ENCODE measurements around the gene PDE6A. TPM values are rescaled to one million over a fixed set of nuclear protein-coding genes. Genes with fewer than 3 reads are reported as not detected.

PDE6A gene
- total and polyA plus RNA-seq, 2 donors, result 0.01 to 0.05 TPM

DNA sequence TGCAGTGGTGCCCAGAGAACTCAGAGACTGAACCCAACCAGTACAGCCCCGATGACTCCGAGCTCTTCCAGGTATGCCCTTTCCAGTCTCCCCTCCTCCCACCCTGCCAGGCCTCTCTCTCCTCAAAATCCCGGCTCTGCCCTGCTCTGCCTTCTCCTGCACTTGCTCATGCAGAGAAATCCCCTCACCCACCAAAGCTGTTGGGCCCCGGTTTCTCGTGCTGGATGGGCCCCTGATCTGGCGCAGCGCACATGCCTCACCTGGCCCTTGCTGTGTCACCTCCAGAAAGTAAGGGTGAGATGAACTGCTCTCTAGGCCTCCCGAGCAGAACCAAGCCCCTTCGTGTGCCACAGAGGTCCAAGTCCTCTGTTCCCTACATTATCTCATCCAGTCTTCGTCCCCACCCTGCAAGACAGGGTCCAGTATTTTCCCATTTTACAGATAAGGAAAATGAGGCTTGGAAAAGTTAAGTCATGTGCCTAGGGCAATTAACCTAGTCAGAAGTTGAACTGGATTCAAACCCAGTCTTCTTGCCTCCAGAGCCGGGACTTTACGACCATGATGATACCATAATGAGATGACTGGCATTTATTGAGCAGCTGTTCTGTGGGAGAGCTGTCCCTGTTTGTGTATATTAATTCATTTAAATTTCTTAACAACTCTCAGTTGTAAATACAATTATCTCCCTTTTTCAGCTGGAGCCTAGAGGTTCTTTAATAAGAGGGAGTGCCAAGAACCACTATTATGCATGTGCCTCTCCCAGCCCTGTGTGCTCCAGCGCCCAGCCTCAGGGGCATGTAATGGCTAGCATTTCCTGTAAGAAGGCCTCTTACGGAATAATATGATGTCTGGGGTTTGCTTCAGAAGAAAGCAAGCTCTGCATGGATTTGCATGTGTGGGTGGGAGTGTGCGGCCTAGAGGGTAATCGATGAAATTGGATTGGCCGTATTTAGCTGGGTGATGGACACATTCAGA, 123.8 kb downstream of the PDE6A start:
- H3K36me3 ChIP-seq (ENCODE audit: insufficient read depth), result no peaks in the 10 kb centered on the region
- DNase-seq (ENCODE audit: extremely low spot score), result no peak
- no peak overlapping the region for H3K4me3 ChIP-seq (ENCODE audit: low read depth, low read length)
- no peaks in the 10 kb centered on the region for H3K4me1 ChIP-seq (ENCODE audit: insufficient read depth)
- WGBS, result 88% methylated on average over 17 of the region's 17 CpGs
- no peak overlapping the region for H3K27ac ChIP-seq (ENCODE audit: low read depth)

DNA sequence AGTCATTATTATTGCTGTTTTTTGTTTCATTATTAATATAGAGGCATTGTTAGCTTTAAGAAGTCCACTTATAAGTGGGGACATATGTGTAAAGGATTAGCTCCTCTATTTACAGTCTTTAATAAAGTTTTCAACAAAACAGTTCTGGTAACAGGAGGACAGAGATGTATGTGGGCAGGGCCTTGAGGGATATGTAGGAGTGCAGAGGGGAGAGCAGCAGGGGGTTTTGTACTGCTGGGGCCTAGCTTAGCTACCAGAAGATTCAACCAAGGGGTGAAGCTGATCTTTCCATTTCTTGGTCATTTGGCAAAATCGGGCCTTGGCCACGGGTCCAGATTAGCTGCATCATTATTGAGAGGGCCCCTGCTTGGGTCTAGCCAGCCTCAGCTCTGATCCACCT, 124.6 kb downstream of the PDE6A start:
- Histone ChIP-seq H3K4me1 (ENCODE audit: insufficient read depth) (no peaks in the 10 kb centered on the region), H3K36me3 (ENCODE audit: insufficient read depth) (no peaks in the 10 kb centered on the region), H3K4me3 (ENCODE audit: low read depth, low read length) (no peak overlapping the region), H3K27ac (ENCODE audit: low read depth) (no peak overlapping the region)
- DNase-seq (ENCODE audit: extremely low spot score), result no peak
- 78% methylated on average over 2 of the region's 2 CpGs for WGBS

DNA sequence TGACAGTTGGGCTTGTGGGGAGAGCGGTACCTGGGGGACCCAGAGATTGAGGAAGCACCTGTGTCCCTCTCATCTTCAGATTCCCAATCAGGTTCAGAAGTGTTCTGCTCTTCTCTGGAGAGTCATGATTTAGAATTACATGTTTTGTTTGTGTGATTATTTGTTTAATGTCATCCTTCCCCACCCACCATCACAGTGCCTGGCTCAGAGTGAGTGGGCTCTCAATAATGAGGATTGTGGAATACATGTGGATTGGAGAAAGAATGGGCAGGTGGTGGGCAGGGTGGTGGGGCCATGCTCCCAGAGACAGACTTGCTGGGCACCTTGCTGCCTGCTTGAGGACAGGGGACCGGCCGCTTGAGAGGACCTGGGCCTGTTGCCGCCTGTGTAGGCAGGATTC, 126.5 kb downstream of the PDE6A start:
- DNase-seq (ENCODE audit: extremely low spot score), result no peak
- no peak overlapping the region for H3K4me3 ChIP-seq (ENCODE audit: low read depth, low read length)
- H3K27ac ChIP-seq (ENCODE audit: low read depth), result no peak overlapping the region
- H3K4me1 ChIP-seq (ENCODE audit: insufficient read depth), result no peaks in the 10 kb centered on the region
- H3K36me3 ChIP-seq (ENCODE audit: insufficient read depth), result no peaks in the 10 kb centered on the region
- 97% methylated on average over 4 of the region's 4 CpGs for whole genome bisulfite sequencing

DNA sequence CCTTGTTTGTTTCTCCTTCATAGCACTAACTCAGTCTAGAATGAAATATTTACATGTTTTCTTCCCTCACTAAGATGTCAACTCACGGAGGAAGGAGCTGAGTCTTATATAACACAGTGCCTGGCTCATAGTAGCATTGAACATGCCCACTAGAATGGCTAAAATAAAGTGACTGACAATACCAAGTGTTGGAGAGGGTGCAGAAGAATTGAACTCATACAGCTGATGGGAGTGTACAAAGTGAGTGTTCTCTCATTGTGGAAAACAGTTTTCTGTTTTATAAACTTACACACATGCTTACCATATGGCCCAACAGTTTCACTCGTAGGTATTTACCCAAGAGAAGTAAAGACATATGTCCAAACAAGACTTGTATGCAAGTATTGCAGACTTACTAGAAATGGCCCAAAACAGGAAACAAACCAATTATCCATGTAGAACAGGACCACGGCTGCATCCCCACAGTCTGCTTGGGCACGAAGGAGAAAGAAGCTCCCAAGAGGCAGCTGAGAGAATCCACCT, 127.0 kb downstream of the PDE6A start:
- H3K4me3 ChIP-seq (ENCODE audit: low read depth, low read length), result no peak overlapping the region
- H3K27ac ChIP-seq (ENCODE audit: low read depth), result no peak overlapping the region
- WGBS, result 76% methylated on average over 4 of the region's 4 CpGs
- DNase-seq (ENCODE audit: extremely low spot score), result no peak
- H3K4me1 ChIP-seq (ENCODE audit: insufficient read depth), result no peaks in the 10 kb centered on the region
- no peaks in the 10 kb centered on the region for H3K36me3 ChIP-seq (ENCODE audit: insufficient read depth)

DNA sequence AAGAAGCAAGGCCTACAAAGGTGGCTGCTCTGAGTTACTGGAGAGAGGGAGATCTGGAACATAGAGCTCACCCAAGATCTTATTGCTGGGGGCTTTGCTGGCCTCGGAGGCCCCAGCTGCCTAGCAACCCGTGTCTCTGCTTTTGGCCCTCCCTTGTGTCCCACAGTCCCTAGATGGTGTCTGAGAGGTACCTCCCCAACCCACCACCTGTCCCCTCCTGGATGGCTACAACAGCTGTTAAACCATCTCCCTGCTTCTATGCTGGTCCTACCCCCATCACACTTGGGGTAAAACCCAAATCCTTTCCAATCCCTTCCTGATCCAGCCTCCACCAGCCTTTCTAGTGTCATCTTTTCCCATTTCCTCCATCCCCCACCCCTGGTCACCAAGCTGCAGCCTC, 127.9 kb downstream of the PDE6A start:
- no peak for DNase-seq (ENCODE audit: extremely low spot score)
- WGBS, result 92% methylated on average over 2 of the region's 2 CpGs
- no peak overlapping the region for H3K4me3 ChIP-seq (ENCODE audit: low read depth, low read length)
- H3K36me3 ChIP-seq (ENCODE audit: insufficient read depth), result no peaks in the 10 kb centered on the region
- no peaks in the 10 kb centered on the region for H3K4me1 ChIP-seq (ENCODE audit: insufficient read depth)
- H3K27ac ChIP-seq (ENCODE audit: low read depth), result no peak overlapping the region

DNA sequence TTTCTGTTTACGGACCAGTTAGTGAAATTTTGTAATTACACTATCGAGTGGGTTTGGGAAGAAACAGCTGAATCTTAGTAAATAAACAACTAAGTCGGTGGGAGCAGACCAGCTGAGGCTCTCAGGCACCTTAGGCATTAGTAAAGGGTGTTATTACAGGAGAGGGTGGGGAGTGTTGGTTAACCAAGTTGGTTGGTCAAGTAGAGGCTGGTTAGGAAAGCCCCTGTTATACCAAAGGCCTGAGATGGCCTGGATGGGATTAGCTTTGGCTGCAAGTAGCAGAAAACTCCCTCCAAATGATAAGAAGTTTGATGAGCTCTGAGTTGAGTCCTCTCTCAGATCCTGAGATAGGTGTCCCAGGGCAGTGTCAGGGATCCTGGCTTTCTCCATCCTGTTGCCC, 133.1 kb downstream of the PDE6A start:
- WGBS, result 79% methylated on average over 3 of the region's 3 CpGs
- no peak overlapping the region for H3K4me3 ChIP-seq (ENCODE audit: low read depth, low read length)
- no peaks in the 10 kb centered on the region for H3K36me3 ChIP-seq (ENCODE audit: insufficient read depth)
- no peaks in the 10 kb centered on the region for H3K4me1 ChIP-seq (ENCODE audit: insufficient read depth)
- no peak overlapping the region for H3K27ac ChIP-seq (ENCODE audit: low read depth)
- no peak for DNase-seq (ENCODE audit: extremely low spot score)

DNA sequence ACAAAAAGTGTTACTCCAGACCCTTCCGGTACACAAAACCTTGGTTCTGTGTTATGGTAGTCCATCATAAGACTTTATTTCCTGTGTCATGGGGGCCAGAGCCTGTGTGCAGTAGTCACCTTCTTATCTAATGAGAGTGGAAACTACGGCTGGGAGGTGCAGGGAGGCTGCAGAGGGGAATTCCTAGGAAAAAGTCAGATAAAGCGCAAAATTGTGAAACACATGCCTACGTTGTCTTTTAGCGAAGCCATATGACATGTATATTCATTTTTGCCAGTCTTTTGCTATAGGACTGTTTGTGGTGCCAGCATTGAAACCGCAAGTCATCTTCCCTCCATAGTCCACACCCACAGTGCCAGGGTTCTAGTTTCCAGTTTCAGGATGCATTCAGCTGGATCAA, 133.7 kb downstream of the PDE6A start:
- 88% methylated on average over 6 of the region's 6 CpGs for WGBS
- Histone ChIP-seq H3K4me1 (ENCODE audit: insufficient read depth) (peaks cover 2% of the 10 kb centered on the region), H3K4me3 (ENCODE audit: low read depth, low read length) (no peak overlapping the region), H3K36me3 (ENCODE audit: insufficient read depth) (no peaks in the 10 kb centered on the region), H3K27ac (ENCODE audit: low read depth) (no peak overlapping the region)
- no peak for DNase-seq (ENCODE audit: extremely low spot score)

DNA sequence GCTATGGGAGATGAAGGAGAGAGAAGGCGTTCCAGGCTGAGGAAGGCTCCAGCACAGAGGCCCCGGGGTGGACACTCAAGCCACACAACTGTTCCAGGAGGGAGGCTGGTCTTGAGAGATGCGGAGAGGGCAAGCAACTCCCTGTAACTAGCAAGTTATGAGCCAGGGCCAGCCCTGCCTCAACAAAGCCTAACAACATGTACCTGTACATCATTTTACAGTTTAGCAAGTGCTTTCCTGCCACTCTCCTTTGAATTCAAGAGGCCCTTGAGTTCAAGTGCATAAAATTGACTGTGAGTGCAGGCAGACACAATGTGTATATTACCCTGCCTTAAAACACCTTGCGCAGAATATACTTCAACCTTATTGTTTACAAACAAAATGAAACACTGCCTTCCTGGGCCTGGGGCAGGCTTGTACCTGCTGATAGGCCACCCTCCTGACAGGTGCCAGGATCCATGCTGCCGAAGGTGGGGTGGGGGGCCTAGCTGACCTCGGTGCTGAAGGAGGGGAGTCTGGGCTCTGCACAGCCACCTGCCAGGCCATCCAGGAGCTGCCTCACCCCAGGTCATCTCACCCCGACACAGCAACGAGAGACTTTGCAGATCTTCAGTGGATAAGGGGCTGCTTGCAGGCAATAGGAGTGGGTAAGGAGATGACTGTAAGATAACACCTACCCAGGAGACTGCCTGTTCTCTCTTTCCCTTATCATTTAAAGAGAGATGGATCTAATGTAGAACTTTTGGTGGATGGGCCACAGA, 134.5 kb downstream of the PDE6A start:
- Histone ChIP-seq H3K4me3 (ENCODE audit: low read depth, low read length) (no peak overlapping the region), H3K4me1 (ENCODE audit: insufficient read depth) (peaks cover 2% of the 10 kb centered on the region), H3K36me3 (ENCODE audit: insufficient read depth) (no peaks in the 10 kb centered on the region), H3K27ac (ENCODE audit: low read depth) (no peak overlapping the region)
- WGBS, result 80% methylated on average over 8 of the region's 8 CpGs
- DNase-seq (ENCODE audit: extremely low spot score), result no peak

DNA sequence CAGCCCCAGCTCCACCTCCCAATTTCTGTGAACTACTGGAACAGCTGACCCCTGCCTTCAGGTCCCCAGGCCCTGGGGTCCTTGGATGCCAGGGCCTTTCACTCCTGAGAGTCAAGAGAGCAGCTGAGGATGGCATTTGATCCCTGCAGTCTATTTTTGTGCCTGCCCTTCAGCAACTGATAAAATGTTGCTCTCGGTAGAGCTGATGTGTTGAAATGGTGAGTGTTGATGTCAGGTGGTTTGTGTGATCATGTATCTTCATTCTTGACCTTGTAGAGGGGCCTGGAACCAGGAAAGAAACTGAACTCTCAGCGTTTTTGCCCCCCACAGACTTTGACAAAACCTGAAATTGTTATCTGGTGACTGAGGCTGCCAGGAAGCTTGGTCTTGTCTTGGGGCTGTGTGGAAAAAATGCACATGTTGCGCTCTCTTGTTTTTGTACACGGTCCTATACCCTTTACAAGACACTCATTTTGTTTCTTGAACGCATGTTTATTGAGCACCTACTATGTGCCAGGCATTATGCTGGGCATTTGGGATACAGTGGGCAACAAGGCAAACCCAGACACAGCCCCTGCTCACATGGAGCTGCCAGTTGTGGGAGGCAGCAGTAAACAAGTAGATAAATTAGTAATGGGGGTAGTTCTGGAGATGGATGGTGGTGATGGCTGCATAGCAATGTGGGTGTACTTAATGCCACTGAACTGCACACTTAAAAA, 136.2 kb downstream of the PDE6A start:
- no peak for DNase-seq (ENCODE audit: extremely low spot score)
- WGBS, result 69% methylated on average over 5 of the region's 5 CpGs
- Histone ChIP-seq H3K36me3 (ENCODE audit: insufficient read depth) (no peaks in the 10 kb centered on the region), H3K27ac (ENCODE audit: low read depth) (no peak overlapping the region), H3K4me1 (ENCODE audit: insufficient read depth) (peaks cover 3% of the 10 kb centered on the region), H3K4me3 (ENCODE audit: low read depth, low read length) (no peak overlapping the region)

Small RNA genes within 50 kb of the gene (small RNA-seq; reads per million reads assigned to genes)
- gene RF00019, result not detected

Other genes starting within 250 kb of the PDE6A start
- 3.9 TPM for gene PPARGC1B, start 214.5 kb downstream of the PDE6A start, total RNA-seq
- gene PPARGC1B, start 214.5 kb downstream of the PDE6A start, polyA plus RNA-seq, result 7.6 TPM
- 34.9 TPM for gene SLC26A2, start 16.0 kb upstream of the PDE6A start, total RNA-seq
- 5.0 TPM for gene SLC26A2, start 16.0 kb upstream of the PDE6A start, polyA plus RNA-seq
- 4.8 TPM for gene TIGD6, start 55.9 kb upstream of the PDE6A start, total RNA-seq
- gene TIGD6, start 55.9 kb upstream of the PDE6A start, polyA plus RNA-seq, result 4.1 TPM
- 24.3 TPM for gene HMGXB3, start 55.9 kb upstream of the PDE6A start, total RNA-seq
- 16.3 TPM for gene HMGXB3, start 55.9 kb upstream of the PDE6A start, polyA plus RNA-seq
- 24.5 TPM for gene CSF1R, start 141.8 kb upstream of the PDE6A start, total RNA-seq
- 15.8 TPM for gene CSF1R, start 141.8 kb upstream of the PDE6A start, polyA plus RNA-seq
- 112 TPM for gene PDGFRB, start 211.1 kb upstream of the PDE6A start, total RNA-seq
- 79.4 TPM for gene PDGFRB, start 211.1 kb upstream of the PDE6A start, polyA plus RNA-seq
- gene CDX1, start 222.0 kb upstream of the PDE6A start, total RNA-seq, result 0.21 TPM
- not detected for gene CDX1, start 222.0 kb upstream of the PDE6A start, polyA plus RNA-seq
- gene SLC6A7, start 245.3 kb upstream of the PDE6A start, total RNA-seq, result not detected
- gene SLC6A7, start 245.3 kb upstream of the PDE6A start, polyA plus RNA-seq, result 0.01 TPM